Measurements from ENCODE around the gene SH3RF1.

SH3RF1 gene

GRCh38 chr4:169102026-169102425 lies 168.7 kb downstream of the SH3RF1 start:
- no peak for DNase-seq (ENCODE audit: low spot score)

- no peak for DNase-seq (ENCODE audit: low spot score)
Measured at GRCh38 chr4:169100670-169101101, 170.1 kb downstream of the SH3RF1 start.

- DNase-seq (ENCODE audit: low spot score) = no peak
Measured at GRCh38 chr4:169099771-169100180, 171.0 kb downstream of the SH3RF1 start.

GRCh38 chr4:169098969-169099690 lies 171.6 kb downstream of the SH3RF1 start:
- no peak for DNase-seq (ENCODE audit: low spot score)

- DNase-seq (ENCODE audit: low spot score) = no peak
Measured at GRCh38 chr4:169098532-169098931, 172.2 kb downstream of the SH3RF1 start.

GRCh38 chr4:169098054-169098497 lies 172.7 kb downstream of the SH3RF1 start:
- DNase-seq (ENCODE audit: low spot score) = no peak

GRCh38 chr4:169096221-169096620 lies 174.5 kb downstream of the SH3RF1 start:
- no peak for DNase-seq (ENCODE audit: low spot score)

GRCh38 chr4:169094656-169095231 lies 176.0 kb downstream of the SH3RF1 start:
- peak; percentile 86 for DNase-seq (ENCODE audit: low spot score)

GRCh38 chr4:169092889-169093522 lies 177.8 kb downstream of the SH3RF1 start:
- DNase-seq (ENCODE audit: low spot score) = no peak

GRCh38 chr4:169090484-169091215 lies 180.1 kb downstream of the SH3RF1 start:
- no peak for DNase-seq (ENCODE audit: low spot score)

GRCh38 chr4:169089004-169089403 lies 181.8 kb downstream of the SH3RF1 start:
- DNase-seq (ENCODE audit: low spot score) = no peak

GRCh38 chr4:169084954-169085353 lies 185.8 kb downstream of the SH3RF1 start:
- DNase-seq (ENCODE audit: low spot score) = no peak

- DNase-seq (ENCODE audit: low spot score) = peak; percentile 26
Measured at GRCh38 chr4:169080981-169081380, 189.8 kb downstream of the SH3RF1 start.

GRCh38 chr4:169079942-169080827 lies 190.6 kb downstream of the SH3RF1 start:
- DNase-seq (ENCODE audit: low spot score) = peak; percentile 16

GRCh38 chr4:169074117-169074516 lies 196.6 kb downstream of the SH3RF1 start:
- DNase-seq (ENCODE audit: low spot score) = no peak

- no peak for DNase-seq (ENCODE audit: low spot score)
Measured at GRCh38 chr4:169071747-169072146, 199.0 kb downstream of the SH3RF1 start.

GRCh38 chr4:169070895-169071218 lies 199.9 kb downstream of the SH3RF1 start:
- DNase-seq (ENCODE audit: low spot score) = peak; percentile 65

- peak; percentile 98 for DNase-seq (ENCODE audit: low spot score)
Measured at GRCh38 chr4:169070071-169070894, 200.5 kb downstream of the SH3RF1 start.

- DNase-seq (ENCODE audit: low spot score) = no peak
Measured at GRCh38 chr4:169068423-169068822, 202.3 kb downstream of the SH3RF1 start.

GRCh38 chr4:169066934-169067333 lies 203.8 kb downstream of the SH3RF1 start:
- DNase-seq (ENCODE audit: low spot score) = no peak

GRCh38 chr4:169064296-169064695 lies 206.5 kb downstream of the SH3RF1 start:
- no peak for DNase-seq (ENCODE audit: low spot score)
